Endometrium (tissue), 2 donors: ENCODE measurements around the gene RAB11FIP5.

Source experiments
- FAIRE-seq: peaks from 2 replicates; lab custom pipeline; 2012; peaks lifted over from hg19 to GRCh38; lab: Jason Lieb, UNC
- donor health status: control.
- donor health status: control.

The RAB11FIP5 gene

GRCh38 chr2:73087311-73087710 lies 25.4 kb downstream of the RAB11FIP5 start:
- FAIRE-seq: no peak

DNA sequence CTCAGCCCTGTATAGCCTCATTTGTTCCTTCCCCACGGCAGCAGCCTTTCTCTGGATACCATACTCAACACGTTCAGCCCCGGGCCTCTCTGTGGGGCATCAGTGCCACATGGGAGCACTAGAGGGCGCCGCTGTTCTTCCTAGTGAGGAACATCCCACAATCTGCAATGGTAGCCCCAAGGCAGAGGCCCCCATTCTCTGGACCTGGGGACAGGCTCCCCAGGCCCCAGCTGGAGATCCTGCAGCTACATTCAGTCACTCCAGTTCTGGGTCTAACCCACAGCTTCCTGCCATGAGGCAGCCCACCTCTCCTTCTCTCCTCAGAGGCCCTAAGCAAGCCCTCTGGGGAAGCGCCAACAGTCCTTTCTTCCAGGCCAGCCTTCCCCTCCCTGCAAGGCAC lies 27.1 kb downstream of the RAB11FIP5 start:
- FAIRE-seq: no peak

GRCh38 chr2:73084971-73085370 lies 27.8 kb downstream of the RAB11FIP5 start:
- FAIRE-seq: no peak

GRCh38 chr2:73083886-73084800 lies 28.6 kb downstream of the RAB11FIP5 start:
- FAIRE-seq: no peak

DNA sequence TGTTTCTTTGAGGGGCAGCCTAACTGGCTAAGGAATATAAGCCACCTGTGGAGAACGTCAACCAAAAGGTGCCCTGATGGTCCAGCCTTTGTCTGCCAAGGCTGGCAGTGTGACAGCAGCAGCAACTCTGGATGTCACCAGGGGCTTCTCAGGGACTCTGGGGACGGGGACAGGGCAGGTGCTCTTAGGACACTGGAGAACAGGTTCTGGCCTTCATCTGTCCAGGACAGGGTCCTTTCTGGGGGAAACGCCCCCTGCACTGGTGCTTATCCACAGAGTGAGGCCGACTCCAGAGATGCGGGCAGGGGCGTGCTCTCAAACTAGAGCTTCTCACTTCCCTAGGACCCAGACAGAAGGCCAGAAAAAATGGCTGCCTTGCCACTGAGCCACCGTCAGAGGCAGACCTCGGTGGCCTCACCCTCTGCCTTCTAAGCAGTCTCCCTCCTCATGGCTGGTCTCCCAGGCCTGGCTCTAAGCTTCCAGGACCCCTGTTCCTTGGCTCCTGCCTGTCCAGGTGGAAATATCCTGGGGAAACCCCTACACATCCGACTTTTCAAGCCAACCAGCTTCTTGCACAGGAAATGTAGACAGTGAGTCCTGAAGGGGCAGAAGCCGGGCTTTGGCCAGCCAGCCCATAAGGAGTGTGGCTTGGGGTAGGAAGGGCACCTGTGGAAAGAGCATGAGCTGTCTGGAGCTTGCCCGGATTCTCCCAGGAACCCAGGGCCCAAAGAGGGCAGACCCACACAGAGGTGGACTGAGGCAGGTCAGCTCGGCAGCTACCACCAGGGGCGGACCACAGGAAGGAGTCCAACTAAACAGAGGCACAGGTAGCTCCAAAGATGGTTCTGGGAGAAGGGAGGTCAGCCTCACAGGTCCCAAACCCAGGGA lies 30.0 kb downstream of the RAB11FIP5 start:
- no peak for FAIRE-seq

- FAIRE-seq: no peak
These were observed 31.5 kb downstream of the RAB11FIP5 start for GRCh38 chr2:73081181-73081671.

DNA sequence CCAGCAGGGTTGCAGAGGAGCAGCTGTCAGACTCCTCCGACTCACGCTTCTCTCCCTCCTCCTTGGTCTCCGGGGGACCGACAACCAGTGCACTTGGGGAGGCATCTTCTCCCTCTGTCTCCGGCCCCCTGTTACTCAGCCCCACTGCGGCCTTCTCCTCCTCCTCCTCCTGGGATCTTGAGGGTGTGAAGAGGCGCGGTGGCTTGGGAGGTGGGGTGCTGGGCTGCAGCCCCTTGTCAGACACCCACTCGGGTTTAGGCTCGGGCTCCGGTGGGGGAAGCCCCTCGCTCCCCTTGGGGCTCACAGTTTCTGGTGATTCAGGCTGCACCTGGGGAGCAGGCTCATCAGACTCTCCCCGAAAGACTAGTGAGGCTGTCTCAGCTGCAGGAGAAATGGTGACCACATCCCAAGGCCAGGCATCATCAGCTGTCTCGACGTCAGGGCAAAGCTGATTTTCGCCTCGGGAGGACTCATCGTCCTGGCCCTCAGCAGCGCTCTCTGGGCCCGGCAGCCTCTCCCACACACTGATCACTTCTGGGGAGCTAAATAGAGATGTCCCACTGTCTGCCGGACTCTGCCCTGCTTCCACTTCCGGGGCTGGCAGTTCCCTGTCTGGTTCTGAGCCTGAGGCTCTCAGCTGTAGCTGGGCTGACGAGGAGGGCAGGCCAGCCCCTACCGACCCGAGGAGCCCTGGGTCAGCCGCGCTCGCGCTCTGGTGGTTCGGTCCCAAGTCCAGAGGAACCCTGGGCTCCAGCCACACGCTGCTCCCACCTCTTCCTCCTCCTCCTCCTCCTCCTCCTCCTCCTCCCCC lies 32.2 kb downstream of the RAB11FIP5 start:
- no peak for FAIRE-seq

- FAIRE-seq: no peak
These were observed 33.1 kb downstream of the RAB11FIP5 start for GRCh38 chr2:73079636-73080035.

DNA sequence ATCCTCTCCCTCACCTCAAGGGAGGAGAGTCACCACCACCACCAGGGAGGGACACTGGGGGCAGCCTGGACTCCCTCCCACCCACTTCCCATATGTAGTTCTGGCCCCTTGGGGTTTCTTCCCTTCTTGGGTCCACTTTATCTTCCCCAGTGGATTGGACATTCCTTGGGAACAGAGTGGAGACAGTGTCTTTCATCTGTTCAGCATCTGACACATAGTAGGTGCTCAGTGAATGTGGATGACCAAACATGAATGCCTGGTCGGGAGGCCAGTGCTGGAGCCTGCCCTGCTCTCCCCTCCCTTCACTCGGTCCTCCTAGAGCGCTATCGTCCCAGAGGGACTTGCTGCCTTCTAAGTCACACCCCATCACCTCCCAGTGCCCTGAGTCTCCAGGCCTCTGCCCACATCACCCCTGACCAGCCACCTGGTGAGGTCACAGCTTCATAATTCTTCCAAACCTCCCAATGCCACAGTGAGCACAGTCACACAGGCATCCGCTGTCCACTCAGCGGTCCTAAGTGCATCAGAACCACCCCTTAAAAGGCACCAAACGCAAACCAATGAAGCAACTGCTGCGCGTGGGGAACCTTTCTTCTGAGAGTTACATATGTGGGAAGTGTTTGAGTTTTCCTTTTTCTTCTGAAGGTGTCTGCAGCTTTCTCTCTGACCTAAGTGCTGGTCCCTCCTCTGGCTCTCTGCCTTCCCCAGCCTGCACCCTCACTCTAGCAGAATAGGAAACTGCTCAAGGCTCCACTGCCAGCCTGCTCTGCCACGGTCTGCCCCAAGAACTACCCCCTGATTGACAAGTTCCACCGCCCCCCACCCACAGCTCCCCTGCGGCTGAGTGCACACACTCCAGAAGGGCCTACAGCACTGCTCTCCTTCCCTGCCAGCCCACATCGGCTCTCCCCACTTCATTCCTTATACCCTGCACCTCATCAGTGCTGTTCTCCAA lies 34.0 kb downstream of the RAB11FIP5 start:
- no peak for FAIRE-seq

DNA sequence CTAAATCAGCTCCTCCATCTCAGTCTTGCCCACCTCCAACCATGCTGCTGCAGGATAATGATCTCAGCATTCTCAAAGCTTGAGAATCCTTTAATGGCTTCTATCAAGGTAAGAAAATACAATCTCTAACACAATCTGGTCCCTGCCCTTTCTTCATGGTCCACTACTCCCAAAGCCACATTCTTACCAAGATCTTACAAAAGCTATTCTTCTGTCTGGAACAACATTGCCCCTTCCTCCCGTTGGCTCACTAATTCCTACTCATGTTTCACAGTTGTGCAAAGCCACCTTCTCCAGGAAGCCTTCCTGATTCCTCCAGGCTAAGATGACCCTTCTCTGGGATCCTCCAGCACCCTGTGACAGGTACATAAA lies 35.3 kb downstream of the RAB11FIP5 start:
- FAIRE-seq: no peak

GRCh38 chr2:73076701-73077423 lies 35.9 kb downstream of the RAB11FIP5 start:
- no peak for FAIRE-seq

- no peak for FAIRE-seq
These were observed 37.0 kb downstream of the RAB11FIP5 start for GRCh38 chr2:73075477-73076373.

DNA sequence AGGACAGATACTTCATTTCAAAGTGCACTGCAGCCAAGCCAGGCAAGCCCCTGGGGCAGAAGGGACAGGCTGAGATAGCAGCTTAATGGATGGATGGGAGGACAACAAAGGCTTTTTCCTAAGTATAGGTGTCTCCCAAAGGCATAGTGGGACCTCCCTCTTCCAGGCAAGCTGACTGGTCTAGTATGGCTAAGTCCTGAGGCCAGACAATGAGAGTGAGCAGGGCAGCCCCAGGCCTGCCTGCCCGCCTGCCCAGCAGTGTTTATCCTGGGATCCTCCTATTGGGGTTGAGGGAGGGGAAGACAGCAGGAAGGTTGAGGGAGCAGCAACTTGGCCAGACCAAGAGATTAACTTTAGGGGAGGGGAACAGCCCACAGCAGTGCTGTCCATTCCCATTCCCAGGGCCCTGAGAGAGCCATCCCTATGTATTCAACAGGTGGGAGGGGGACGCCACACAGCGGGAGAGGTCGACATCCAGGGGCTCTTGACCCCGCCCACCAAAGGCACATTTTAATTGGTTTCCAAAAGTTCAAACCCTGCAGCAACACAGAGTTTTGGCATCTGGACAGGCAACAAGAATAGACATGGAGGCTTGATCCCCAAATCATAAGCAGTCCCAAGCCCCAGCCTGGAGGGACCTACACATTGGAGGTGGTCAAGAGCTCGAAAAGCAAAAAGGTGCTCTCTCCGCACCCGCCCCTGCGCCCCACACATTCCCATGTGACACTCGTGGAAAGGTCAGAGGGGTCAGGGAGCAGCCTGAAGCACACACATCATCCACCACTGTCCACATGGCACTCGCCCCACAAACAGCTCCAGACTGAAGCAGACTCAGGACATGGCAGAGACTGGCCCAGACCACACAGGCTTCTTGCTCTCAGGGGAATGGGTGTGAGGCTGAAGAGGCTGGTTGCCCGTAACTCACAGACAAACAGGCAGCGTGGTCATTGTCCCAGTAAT lies 38.4 kb downstream of the RAB11FIP5 start:
- FAIRE-seq: no peak

DNA sequence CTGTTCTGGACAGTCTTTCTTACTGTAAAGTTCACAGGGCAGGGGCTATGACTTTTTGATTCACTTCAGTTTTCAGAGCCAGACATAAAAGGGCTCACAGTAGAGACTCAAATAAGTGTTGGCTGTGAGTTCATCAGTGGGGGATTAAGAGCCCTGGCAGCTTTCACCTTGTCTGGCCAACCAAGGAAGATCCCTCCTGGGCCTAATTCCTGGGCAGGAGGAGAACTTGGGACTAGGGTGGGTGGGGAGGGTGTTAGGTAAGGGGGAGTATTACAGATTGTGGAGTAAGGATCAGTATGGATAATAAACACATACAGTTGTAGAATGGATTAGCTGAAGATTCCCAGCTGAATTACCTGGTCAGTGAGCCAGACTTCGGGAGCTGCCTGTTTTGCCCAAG lies 40.3 kb downstream of the RAB11FIP5 start:
- no peak for FAIRE-seq

- FAIRE-seq: no peak
These were observed 40.7 kb downstream of the RAB11FIP5 start for GRCh38 chr2:73072129-73072395.

- FAIRE-seq: peak; percentile 41
These were observed 41.2 kb downstream of the RAB11FIP5 start, which contains the start of gene SFXN5 for GRCh38 chr2:73071360-73072128. Gene SFXN5 (minus strand): TSS chr2:73071712. CDS start chr2:73071705, 7 bp downstream.

GRCh38 chr2:73070643-73071359 lies 41.9 kb downstream of the RAB11FIP5 start:
- no peak for FAIRE-seq
